SH-SY5Y (cell line): ENCODE measurements around the gene FREY1.

Experiments
- GATA2 ChIP-seq: IDR thresholded peaks from 2 replicates; pipeline ENCODE4 v1.6.1; 2011; ENCODE audit warnings: mild to moderate bottlenecking, low read depth, low read length
- GATA3 ChIP-seq: IDR thresholded peaks from 2 replicates; pipeline ENCODE4 v1.6.1; 2011; ENCODE audit warnings: low read depth, mild to moderate bottlenecking, low read length, moderate library complexity

DNA sequence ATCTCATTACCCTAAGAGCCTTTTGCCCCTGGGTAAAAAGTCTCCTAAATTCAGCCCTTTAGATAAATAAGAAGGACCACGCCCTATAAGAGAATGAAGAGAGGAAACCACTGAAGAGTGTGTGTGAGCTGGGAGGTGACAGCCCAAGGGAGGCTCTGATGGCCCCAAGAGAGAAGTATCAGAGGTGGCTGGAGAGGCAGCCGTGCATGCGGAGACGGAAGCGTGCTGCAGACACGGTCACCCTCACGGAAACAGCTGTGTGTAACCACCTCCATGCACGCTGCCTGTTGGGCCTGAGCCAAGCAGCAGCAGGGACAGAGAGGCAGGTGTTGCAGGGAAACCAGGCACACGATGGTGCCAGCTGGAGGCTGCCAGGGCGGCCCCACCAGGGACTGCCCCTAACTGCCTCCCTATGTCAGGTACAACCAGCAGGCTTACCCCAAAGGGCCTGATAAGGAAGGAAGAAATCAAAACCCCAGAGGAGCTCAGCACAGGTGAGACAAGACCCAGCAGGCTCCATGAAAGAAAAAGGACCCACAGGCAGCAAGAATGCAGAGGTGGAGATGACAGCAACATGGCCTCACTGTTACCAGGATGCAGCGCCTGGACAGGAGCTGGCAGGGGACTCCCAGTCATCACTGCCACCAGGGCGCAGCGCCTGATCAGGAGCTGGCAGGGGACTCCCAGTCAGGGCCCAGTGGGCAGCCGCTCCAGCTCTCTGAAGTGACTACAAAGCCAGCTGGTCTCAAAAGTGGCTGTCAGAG is 23.1 kb upstream of the FREY1 start:
- TF ChIP-seq GATA2 (no peak), GATA3 (no peak)
